Parathyroid adenoma (tissue), 2 donors: Measurements from ENCODE around the gene ZNF280A.
"Not testable (repeated sequence)": the region's sequence is repeated elsewhere in the genome, so short reads cannot be mapped to it uniquely, and the experiment has no call there.

Experiments
- H2AFZ ChIP-seq: fragments of 300-600 bp; sonication (generic); one replicate; pipeline ENCODE4 v1.7.0; 2017; ENCODE audit warnings: antibody characterized with exemption, mild to moderate bottlenecking
- H3K27ac ChIP-seq: fragments of 300-600 bp; sonication (generic); one replicate; pipeline ENCODE4 v1.7.0; 2017
- H3K27me3 ChIP-seq: fragments of 300-600 bp; sonication (generic); one replicate; pipeline ENCODE4 v1.7.0; 2017; ENCODE audit warnings: low read length; ENCODE audit not compliant: control insufficient read depth, insufficient read depth
- H3K36me3 ChIP-seq: fragments of 300-600 bp; sonication (generic); one replicate; pipeline ENCODE4 v1.7.0; 2017; ENCODE audit warnings: low read length; ENCODE audit not compliant: control insufficient read depth, insufficient read depth
- H3K4me1 ChIP-seq: fragments of 300-600 bp; sonication (generic); one replicate; pipeline ENCODE4 v1.7.0; 2017; ENCODE audit warnings: control low read depth
- H3K4me2 ChIP-seq: fragments of 300-600 bp; sonication (generic); one replicate; pipeline ENCODE4 v1.7.0; 2017; ENCODE audit warnings: low read length
- H3K4me3 ChIP-seq: fragments of 300-600 bp; sonication (generic); one replicate; pipeline ENCODE4 v1.7.0; 2017; ENCODE audit warnings: low read depth, low read length
- H3K79me2 ChIP-seq: fragments of 300-600 bp; sonication (generic); one replicate; pipeline ENCODE4 v1.7.0; 2017; ENCODE audit warnings: control low read depth
- H3K9ac ChIP-seq: fragments of 300-600 bp; sonication (generic); one replicate; pipeline ENCODE4 v1.7.0; 2017; ENCODE audit warnings: mild to moderate bottlenecking
- H3K9me3 ChIP-seq: fragments of 300-600 bp; sonication (generic); one replicate; pipeline ENCODE4 v1.7.0; 2017; ENCODE audit warnings: low read length; ENCODE audit not compliant: control insufficient read depth
- CTCF ChIP-seq: fragments of 300-600 bp; sonication (generic); IDR thresholded peaks from one replicate; pipeline ENCODE4 v1.7.0; 2017; ENCODE audit warnings: antibody characterized with exemption, mild to moderate bottlenecking
- donor health status: primary hyperparathyroidism.

Gene ZNF280A

GRCh38 chr22:22508274-22509176 is 11.5 kb downstream of the ZNF280A start, which contains the start of gene ZNF280B:
Gene ZNF280B, minus strand, starts transcription at chr22:22508742. Its CDS starts 19,344 bp downstream, at chr22:22489398.
- no peaks in the 10 kb centered on the region for H3K36me3 ChIP-seq
- peak within 1 kb of the TSS; percentile 66 for H3K4me3 ChIP-seq
- H3K27me3 ChIP-seq: no peaks in the 10 kb centered on the region
- no peaks in the 10 kb centered on the region for H3K9me3 ChIP-seq
- no peak within 1 kb of the TSS for H3K9ac ChIP-seq
- H2AFZ ChIP-seq: peak within 1 kb of the TSS; percentile 78
- H3K79me2 ChIP-seq: no peaks in the 10 kb centered on the region
- TF ChIP-seq CTCF: peak; percentile 54
- H3K27ac ChIP-seq: no peak within 1 kb of the TSS
- H3K4me2 ChIP-seq: peak within 1 kb of the TSS; percentile 81
- H3K4me1 ChIP-seq: no peaks in the 10 kb centered on the region

DNA sequence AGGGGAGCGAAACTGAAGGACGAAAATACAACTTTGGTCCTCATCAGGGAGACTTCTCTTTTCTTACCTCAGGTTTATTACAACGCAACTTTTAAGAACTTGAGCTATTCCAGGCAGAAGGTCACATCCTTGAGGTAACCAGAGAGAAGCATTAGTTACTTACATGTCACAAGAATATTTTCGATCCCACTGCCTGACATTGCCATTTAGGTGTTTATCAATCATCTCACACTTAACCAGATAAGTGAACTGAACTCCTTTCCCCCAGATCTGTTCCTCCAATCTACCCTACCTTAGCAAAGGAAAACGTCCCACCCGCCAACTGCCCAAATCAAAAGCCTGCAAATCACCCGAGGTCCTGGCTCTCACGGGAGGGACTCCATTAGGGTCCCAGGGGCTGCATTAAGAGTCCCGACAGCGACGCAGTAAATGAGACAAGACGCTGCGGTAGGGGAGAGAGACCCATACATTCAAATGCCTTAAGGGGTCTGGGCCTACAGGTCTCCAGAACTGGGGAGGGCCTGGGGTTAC is 12.3 kb downstream of the ZNF280A start:
- Histone ChIP-seq H3K4me1 (no peaks in the 10 kb centered on the region), H3K4me3 (peak overlapping the region; percentile 66), H3K9ac (no peak overlapping the region), H3K79me2 (no peaks in the 10 kb centered on the region), H2AFZ (peak overlapping the region; percentile 78), H3K27me3 (no peaks in the 10 kb centered on the region), H3K4me2 (peak overlapping the region; percentile 81), H3K36me3 (no peaks in the 10 kb centered on the region), H3K27ac (no peak overlapping the region), H3K9me3 (no peaks in the 10 kb centered on the region)
- no peak for TF ChIP-seq CTCF

DNA sequence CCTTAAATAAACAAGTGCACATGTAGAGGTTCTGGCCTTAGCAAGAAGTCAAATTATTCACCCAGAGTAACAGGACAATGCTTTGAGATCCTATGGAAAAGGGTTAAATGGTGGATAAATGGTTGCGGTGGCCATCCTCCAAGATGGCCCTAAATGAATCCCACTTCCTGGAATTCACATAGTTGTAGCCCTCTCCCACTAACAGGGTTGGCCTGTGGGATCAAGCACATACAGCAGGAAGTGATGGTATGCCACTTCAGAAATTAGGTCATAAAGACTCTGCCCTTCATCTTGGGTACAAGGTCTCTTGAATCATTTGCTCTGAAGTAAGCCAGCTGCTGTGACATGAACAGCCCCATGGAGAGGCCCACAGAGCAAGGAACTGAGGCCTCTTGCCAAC is 13.3 kb downstream of the ZNF280A start:
- H3K9ac ChIP-seq: no peak overlapping the region
- no peak overlapping the region for H2AFZ ChIP-seq
- no peaks in the 10 kb centered on the region for H3K9me3 ChIP-seq
- H3K36me3 ChIP-seq: no peaks in the 10 kb centered on the region
- H3K27me3 ChIP-seq: no peaks in the 10 kb centered on the region
- no peaks in the 10 kb centered on the region for H3K4me1 ChIP-seq
- no peak for TF ChIP-seq CTCF
- H3K4me2 ChIP-seq: no peak overlapping the region
- H3K4me3 ChIP-seq: no peak overlapping the region
- no peak overlapping the region for H3K27ac ChIP-seq
- H3K79me2 ChIP-seq: no peaks in the 10 kb centered on the region

GRCh38 chr22:22498267-22498666 is 21.8 kb downstream of the ZNF280A start:
- no peak overlapping the region for H3K4me2 ChIP-seq
- H2AFZ ChIP-seq: no peak overlapping the region
- H3K4me1 ChIP-seq: no peaks in the 10 kb centered on the region
- H3K4me3 ChIP-seq: no peak overlapping the region
- no peak overlapping the region for H3K27ac ChIP-seq
- no peak overlapping the region for H3K9ac ChIP-seq
- TF ChIP-seq CTCF: no peak
- H3K79me2 ChIP-seq: no peaks in the 10 kb centered on the region
- H3K36me3 ChIP-seq: no peaks in the 10 kb centered on the region
- no peaks in the 10 kb centered on the region for H3K27me3 ChIP-seq
- no peaks in the 10 kb centered on the region for H3K9me3 ChIP-seq

DNA sequence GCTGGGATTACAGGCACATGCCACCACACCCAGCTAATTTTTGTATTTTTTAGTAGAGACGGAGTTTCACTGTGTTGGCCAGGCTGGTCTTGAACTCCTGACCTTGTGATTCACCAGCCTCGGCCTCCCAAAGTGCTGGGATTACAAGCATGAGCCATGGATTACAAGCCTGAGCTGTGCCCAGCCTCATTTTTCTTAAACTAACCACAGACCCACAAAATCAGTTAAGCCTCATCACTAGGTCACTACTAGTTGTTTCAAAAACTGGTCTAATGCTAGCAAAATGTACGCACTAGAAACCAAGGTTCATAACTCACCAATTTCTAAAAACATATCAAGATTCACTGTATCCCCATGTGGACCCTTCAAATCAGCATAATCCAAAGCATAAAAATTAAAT is 28.5 kb downstream of the ZNF280A start:
- H3K9me3 ChIP-seq, H2AFZ ChIP-seq, H3K36me3 ChIP-seq, H3K27ac ChIP-seq, H3K27me3 ChIP-seq, H3K4me3 ChIP-seq, H3K9ac ChIP-seq, H3K79me2 ChIP-seq, H3K4me2 ChIP-seq, H3K4me1 ChIP-seq: not testable (repeated sequence)
